HG03196 (cell line): ENCODE data around the gene PXMP4.
"Not testable (repeated sequence)": the region's sequence is repeated elsewhere in the genome, so short reads cannot be mapped to it uniquely, and the experiment has no call there.

ENCODE experiments used
- ATAC-seq: cut with Tn5 transposase; IDR thresholded peaks from one replicate; pipeline ENCODE4 v1.9.1; 2021; ENCODE audit not compliant: unreplicated experiment

PXMP4 gene

DNA sequence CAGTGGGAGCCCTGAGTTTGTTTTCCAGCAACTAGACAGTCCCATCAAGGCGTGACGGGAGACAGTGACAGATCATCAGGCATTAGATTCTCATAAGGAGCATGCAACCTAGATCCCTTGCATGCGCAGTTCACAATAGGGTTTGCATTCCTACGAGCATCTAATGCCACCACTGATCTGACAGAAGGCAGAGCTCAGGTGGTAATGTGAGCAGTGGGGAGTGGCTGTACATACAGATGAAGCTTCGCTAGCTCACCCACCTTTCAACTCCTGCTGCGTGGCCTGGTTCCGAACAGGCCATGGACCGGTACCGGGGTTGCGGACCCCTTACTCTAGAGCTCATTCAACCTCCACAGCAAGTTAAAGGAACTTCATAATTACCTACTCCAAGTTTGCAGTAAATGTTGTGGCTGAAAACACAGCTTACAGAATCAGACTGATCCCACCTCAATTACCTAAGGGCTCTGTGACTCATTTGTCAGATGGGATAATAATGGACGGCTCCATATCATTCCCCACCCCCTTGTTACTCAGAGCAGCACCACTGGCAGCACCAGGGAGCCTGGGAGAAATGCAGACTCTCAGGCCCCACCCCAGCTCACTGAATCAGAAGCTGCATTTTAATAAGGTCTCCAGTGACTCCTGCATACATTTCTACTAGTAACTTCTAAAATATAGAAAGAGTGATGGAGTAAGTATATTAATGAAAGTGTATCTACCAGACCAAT lies 15.7 kb downstream of the PXMP4 start:
- ATAC-seq, result no peak

DNA sequence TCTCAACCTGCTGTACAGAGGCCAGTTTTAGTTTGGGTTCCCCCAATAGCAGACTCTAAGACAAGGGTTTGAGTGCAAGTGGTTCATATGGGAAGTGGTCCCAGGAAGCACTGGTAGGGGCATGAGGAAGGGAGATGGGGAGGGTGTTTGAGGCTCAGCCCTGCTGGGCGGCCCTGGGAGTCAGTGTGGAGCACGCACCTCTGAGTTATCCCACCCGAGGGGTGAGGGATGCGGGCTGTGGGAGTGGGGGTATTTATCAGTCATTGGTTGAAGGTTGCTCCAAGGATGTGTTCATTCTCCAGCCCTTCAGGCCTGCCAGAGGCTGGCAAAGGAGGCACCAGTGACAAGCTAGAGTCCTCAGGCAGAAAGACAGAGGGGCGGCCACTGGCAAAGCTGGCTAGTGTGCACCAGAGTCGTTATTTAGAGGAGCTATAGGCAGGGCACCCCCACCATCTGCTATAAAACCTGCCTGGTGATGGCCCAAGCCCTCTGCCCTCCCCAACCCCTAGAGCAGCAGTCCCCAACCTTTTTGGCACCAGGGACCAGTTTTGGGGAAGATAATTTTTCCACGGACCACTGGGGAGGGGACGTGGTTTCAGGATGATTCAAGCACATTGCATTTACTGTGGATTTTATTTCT lies 16.5 kb downstream of the PXMP4 start:
- ATAC-seq, result no peak

GRCh38 chr20:33702861-33703260 lies 17.2 kb downstream of the PXMP4 start:
- no peak for ATAC-seq

DNA sequence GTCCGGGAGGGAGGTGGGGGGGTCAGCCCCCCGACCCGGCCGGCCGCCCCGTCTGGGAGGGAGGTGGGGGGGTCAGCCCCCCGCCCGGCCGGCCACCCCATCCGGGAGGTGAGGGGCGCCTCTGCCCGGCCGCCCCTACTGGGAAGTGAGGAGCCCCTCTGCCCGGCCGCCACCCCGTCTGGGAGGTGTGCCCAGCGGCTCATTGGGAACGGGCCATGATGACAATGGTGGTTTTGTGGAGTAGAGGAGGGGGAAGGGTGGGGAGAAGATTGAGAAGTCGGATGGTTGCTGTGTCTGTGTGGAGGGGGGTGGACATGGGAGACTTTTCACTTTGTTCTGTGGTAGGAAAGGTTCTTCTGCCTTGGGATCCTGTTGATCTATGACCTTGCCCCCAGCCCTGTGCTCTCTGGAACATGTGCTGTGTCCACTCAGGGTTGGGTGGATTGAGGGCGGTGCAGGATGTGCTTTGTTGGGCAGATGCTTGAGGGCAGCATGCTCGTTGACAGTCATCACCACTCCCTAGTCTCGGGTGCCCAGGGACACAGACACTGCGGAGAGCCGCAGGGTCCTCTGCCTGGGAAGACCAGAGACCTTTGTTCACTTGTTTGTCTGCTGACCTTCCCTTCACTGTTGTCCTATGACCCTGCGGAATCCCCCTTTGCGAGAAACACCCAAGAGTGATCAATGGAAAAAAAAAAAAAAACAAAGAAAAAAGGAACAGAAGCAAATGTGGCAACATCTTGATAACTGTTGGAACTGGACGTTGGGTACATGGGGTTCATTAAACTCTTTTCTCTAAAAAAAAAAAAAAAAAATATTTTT lies 18.3 kb downstream of the PXMP4 start:
- no peak for ATAC-seq

DNA sequence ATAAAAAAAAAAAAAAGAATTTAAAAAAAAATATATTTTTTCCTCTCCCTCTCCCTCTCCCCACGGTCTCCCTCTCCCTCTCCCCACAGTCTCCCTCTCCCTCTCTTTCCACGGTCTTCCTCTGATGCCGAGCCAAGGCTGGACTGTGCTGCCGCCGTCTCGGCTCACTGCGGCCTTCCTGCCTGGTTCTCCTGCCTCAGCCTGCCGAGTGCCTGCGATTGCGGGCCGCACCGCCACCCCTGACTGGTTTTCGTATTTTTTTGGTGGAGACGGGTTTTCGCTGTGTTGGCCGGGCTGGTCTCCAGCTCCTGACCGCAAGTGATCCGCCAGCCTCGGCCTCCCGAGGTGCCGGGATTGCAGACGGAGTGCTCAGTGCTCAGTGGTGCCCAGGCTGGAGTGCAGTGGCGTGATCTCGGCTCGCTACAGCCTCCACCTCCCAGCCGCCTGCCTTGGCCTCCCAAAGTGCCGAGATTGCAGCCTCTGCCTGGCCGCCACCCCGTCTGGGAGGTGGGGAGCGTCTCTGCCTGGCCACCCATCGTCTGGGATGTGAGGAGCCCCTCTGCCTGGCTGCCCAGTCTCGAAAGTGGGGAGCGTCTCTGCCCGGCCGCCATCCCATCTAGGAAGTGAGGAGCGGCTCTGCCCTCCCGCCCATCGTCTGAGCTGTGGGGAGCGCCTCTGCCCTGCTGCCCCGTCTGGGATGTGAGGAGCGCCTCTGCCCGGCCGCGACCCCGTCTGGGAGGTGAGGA lies 19.2 kb downstream of the PXMP4 start:
- not testable (repeated sequence) for ATAC-seq

GRCh38 chr20:33698966-33699365 lies 21.1 kb downstream of the PXMP4 start:
- ATAC-seq, result not testable (repeated sequence)

DNA sequence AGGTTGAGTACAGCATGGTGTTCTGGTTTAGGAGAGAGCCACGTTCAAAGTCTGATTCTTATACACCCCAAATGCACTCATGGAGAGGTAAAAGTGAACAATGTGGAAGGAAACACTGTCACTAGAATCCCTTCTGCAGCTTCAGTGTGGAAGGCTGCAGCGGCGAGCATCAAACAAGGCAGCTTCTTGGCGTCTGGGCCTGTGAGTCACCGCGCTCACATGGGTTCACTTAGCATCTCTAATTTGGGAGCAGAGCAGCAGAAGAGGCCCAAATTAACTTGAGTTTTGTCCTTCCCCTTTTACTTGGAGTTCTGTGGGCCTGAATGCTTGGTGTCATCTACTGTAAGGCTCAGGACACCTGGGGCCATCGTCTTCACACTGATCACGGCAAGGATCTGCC lies 23.0 kb downstream of the PXMP4 start:
- ATAC-seq, result no peak

DNA sequence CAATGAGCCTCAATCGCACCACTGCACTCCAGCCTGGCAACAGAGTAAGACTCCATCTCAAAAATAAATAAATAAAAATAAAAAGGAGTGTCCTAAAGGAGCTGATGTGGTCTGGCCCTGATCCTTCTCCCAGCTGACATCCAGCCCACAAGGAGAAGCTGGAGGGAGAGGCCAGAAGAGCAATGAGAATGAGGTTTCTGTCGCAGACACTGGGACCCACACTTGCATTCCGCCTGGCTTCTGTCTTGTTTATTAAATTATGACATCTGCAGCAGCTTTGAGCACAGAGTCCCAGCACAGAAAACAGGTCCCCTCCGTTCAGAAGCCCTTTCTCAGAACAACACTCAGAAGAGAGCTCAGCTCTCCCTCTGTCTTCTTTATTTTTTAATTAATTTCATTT lies 23.7 kb downstream of the PXMP4 start:
- no peak for ATAC-seq

DNA sequence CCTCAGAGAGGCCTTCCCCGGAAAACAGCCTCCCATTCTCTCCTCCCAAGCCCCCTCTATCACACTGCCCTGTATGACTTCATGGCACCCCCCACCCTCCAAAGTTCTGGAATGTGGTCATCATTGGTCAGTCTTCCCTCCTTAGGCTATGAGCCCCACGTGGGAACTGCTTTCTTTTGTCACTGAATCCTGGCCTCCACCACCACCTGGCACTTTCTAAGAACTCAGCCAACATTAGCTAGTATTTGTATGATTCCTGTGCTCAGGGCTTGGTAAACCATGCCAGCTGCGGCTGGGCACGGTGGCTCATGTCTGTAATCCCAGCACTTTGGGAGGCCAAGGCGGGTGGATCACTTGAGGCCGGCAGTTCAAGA lies 25.5 kb downstream of the PXMP4 start:
- ATAC-seq, result no peak

- no peak for ATAC-seq
Measured at GRCh38 chr20:33693741-33694638, 26.1 kb downstream of the PXMP4 start.

DNA sequence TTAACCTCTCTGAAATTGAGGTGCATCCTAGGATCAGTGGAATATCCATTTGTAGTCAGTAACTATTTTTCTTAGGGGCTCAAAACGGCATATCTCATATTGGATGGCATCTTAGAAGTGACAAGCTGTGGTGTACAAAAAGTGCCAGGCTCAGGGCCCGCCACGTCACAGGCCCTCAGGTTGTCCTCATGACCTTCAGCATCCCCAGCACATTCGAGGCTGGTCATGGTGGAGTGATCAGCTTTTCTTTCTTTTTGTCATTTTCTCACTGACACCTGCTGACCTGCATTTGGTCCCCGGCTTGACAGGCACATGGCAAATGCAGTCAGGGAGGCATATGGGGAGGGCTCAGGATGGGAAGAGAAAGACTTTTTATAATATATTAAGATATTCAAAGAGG lies 26.8 kb downstream of the PXMP4 start:
- ATAC-seq, result no peak

- no peak for ATAC-seq
Measured at GRCh38 chr20:33689973-33690372, 30.1 kb downstream of the PXMP4 start.

DNA sequence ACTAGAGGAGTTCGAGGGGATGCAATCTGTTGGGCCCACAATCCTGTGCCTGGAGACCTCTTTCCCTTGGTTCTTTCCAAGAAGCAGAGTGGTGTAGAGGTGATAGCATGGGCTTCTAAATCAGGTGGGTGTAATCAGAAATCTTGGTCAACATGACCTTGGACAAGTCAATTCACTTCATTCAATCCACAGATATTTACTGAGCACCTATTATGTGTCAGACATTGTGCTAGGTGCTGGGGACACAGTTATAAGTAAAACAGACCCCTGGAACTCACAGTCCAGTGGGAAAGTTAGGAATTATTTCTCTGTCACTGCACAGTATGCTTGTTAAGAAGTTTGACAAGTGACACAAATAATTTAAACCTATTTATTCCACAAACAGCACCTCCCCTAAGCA lies 30.6 kb downstream of the PXMP4 start:
- ATAC-seq, result no peak

DNA sequence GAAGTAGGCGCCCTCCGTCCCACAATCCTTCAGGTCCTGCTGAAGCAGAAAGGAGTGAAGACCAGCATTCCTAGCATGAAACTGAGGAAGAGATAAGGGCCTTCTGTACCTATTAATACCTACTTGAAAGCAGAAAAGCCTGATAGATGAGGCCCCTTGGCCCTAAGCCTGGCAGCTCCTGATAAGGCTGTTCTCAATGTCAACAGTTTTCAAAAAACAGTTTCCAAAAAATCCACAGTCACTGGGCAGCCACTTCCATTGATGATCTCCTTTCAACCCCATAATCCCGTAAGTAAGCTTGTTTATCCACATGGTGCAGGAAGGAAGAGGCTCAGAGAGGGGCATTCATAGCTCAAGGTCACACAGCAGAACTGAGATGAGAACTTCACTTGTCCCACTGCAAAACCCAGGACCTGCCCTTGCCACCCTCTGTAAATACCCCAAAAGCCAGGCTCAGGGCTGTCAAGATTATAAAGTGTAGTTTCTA lies 31.1 kb downstream of the PXMP4 start:
- ATAC-seq, result no peak

- ATAC-seq, result no peak
Measured at GRCh38 chr20:33687993-33688937, 31.8 kb downstream of the PXMP4 start.

DNA sequence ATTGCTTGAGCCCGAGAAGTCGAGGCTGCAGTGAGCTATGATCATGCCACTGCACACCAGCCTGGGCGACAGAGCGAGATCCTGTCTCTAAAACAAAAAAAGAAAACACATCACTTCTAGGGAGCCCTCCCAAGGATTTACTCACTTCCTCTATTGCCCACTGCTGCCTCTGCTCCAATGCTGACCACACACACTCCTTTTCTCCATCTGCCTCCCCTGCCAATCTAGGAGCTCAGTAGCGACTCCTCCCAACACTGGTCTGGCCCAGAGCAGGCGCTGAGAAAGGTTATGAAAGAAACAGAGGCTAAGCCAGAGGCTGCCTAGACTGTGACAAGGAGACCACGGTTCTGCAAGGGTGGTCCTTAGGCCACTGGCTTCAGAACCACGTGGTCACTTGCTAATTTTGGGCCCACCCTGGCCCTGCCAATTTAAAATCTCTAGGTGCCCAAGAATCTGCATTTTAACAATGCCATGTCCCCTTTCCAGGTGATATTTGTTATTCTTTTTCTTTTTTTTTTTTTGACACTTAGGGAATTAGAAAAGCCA lies 32.7 kb downstream of the PXMP4 start:
- ATAC-seq, result no peak

DNA sequence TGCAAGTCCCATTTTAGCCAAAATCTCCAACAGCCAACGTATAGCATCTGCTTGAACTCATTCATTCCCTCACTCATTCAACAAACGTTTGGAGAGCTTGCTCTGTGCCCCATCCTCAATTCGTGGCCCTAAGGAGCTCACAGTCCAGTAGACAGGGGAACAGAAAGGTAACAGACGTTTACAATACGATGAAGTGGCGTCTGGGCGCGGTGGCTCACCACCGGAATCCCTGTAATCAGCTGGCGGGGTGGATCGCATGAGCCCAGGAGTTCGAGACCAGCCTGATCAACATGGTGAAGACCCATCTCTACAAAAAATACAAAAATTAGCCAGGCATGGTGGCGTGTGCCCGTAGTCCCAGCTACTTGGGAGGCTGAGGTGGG lies 33.1 kb downstream of the PXMP4 start:
- ATAC-seq, result no peak

DNA sequence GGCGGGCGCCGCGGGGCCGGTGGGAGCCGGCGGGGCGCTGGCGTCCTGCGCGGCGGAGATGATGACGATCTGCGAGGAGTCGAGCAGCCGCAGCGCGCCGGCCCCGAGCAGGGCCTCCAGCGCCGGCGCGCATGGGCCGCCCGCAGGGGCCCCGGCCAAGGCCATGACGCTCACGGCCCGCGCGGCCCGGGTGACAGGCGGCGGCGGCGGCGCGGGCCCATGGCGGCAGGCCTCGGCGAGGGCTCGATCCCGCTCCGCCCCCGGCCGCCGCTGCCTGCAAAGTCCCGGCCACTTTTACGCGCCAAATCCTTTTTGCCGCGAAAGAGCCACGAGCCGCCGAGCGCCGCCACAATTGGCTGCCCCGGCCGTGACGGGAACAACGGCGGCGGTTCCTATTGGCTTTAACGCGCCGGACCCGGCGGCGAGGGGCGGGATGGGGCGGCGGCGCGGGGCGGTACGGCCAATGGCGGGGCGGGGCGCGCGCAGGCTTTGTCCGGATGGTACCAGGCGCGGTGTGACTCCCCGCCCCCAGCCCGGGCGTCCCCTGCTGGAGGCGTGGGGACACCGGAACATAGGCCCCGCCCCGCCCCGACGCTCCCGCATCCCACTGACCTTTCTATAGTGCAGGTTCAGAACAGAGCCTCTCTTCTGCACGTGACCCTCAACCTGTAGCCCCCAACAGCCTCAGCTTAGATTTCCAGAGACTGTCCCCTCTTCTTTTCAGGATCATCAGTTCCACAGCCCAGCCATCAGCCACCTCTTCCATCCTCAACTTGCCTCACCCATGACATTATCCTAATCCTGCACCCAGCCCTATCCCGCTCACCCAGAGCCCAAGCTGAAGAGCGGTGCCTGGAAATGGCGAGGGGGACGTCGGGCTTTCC lies 33.8 kb downstream of the PXMP4 start, which contains the start of gene E2F1:
Gene E2F1, minus strand, starts transcription at position 286 of the 884 bp plus-strand sequence. Its CDS starts 121 bp downstream, at position 165.
- ATAC-seq, result peak; percentile 70
